Lung microvascular endothelial cell (primary cell): ENCODE data around the gene KIFAP3. TPM values are rescaled to one million over a fixed set of nuclear protein-coding genes. Genes with fewer than 3 reads are reported as not detected.
"Not testable (repeated sequence)": the region's sequence is repeated elsewhere in the genome, so short reads cannot be mapped to it uniquely, and the experiment has no call there.

Experiments used
- DNase-seq, 2 donors: peaks; one replicate each; pipeline versions ENCODE4 v3.0.0 to v3.0.0-alpha.2; 2010; ENCODE audit warnings: low read depth in 2 of 2
- total RNA-seq: library from RNA; depleted of rRNA; stranded (reverse); fragments of >200 nt; gene quantifications from 2 replicates; pipeline ENCODE4 v1.2.1, GENCODE V29; 2014

Gene KIFAP3
- total RNA-seq, result 10.2 and 19.0 TPM in 2 replicates

GRCh38 chr1:170074250-170075157 lies at the start of gene KIFAP3:
Gene KIFAP3, minus strand, starts transcription at chr1:170074695. Its CDS starts 228 bp downstream, at chr1:170074467.
- DNase-seq, result peak; percentile 96 to 98

GRCh38 chr1:170122366-170122765 lies 47.9 kb upstream of the KIFAP3 start:
- DNase-seq, result no peak

- DNase-seq, result peak; percentile 3 to 43
These were observed 40.4 kb upstream of the KIFAP3 start for GRCh38 chr1:170114906-170115305.

GRCh38 chr1:170113140-170113539 lies 38.6 kb upstream of the KIFAP3 start:
- DNase-seq, result not testable (repeated sequence)

GRCh38 chr1:170097449-170097948 lies 23.0 kb upstream of the KIFAP3 start:
- no peak for DNase-seq

GRCh38 chr1:170096806-170097340 lies 22.4 kb upstream of the KIFAP3 start:
- no peak for DNase-seq

GRCh38 chr1:170095976-170096748 lies 21.7 kb upstream of the KIFAP3 start:
- DNase-seq, result no peak

- not testable (repeated sequence) for DNase-seq
These were observed 20.5 kb upstream of the KIFAP3 start for GRCh38 chr1:170094697-170095616.

GRCh38 chr1:170086399-170087032 lies 12.0 kb upstream of the KIFAP3 start:
- DNase-seq, result no peak

- DNase-seq, result no peak
These were observed 10.6 kb upstream of the KIFAP3 start for GRCh38 chr1:170085091-170085490.

- no peak for DNase-seq
These were observed 4.2 kb upstream of the KIFAP3 start for GRCh38 chr1:170078610-170079189.

GRCh38 chr1:170077926-170078325 lies 3.4 kb upstream of the KIFAP3 start:
- no peak for DNase-seq

- not testable (repeated sequence) for DNase-seq
These were observed 2.5 kb upstream of the KIFAP3 start for GRCh38 chr1:170076952-170077351.

GRCh38 chr1:170076199-170076598 lies 1.7 kb upstream of the KIFAP3 start:
- no peak for DNase-seq

GRCh38 chr1:170075186-170075585 lies 691 bp upstream of the KIFAP3 start:
- DNase-seq, result peak in 1 of 2 donors; percentile 4

GRCh38 chr1:170073893-170074249 lies 624 bp downstream of the KIFAP3 start:
- no peak for DNase-seq

GRCh38 chr1:170071378-170071777 lies 3.1 kb downstream of the KIFAP3 start:
- DNase-seq, result no peak

- no peak for DNase-seq
These were observed 5.6 kb downstream of the KIFAP3 start for GRCh38 chr1:170068923-170069322.

- DNase-seq, result peak in 1 of 2 donors; percentile 55
These were observed 7.2 kb downstream of the KIFAP3 start for GRCh38 chr1:170067253-170067819.

- no peak for DNase-seq
These were observed 9.7 kb downstream of the KIFAP3 start for GRCh38 chr1:170064821-170065220.
